ENCODE measurements around the gene SPATA19.

Gene SPATA19

GRCh38 chr11:133835593-133836548, 9.4 kb downstream of the SPATA19 start:
- DNase-seq, result no peak

GRCh38 chr11:133834682-133835592, 10.4 kb downstream of the SPATA19 start:
- DNase-seq, result no peak

- DNase-seq, result no peak
Measured at GRCh38 chr11:133833898-133834681, 11.2 kb downstream of the SPATA19 start.

GRCh38 chr11:133832991-133833897, 12.1 kb downstream of the SPATA19 start:
- DNase-seq, result no peak

- no peak for DNase-seq
Measured at GRCh38 chr11:133832096-133832990, 13.0 kb downstream of the SPATA19 start.

GRCh38 chr11:133830931-133831907, 14.1 kb downstream of the SPATA19 start:
- no peak for DNase-seq

- no peak for DNase-seq
Measured at GRCh38 chr11:133829566-133829965, 15.7 kb downstream of the SPATA19 start.

GRCh38 chr11:133828871-133829270, 16.4 kb downstream of the SPATA19 start:
- DNase-seq, result no peak

GRCh38 chr11:133827556-133827955, 17.8 kb downstream of the SPATA19 start:
- no peak for DNase-seq

- DNase-seq, result no peak
Measured at GRCh38 chr11:133826866-133827265, 18.4 kb downstream of the SPATA19 start.

- DNase-seq, result no peak
Measured at GRCh38 chr11:133825666-133826065, 19.6 kb downstream of the SPATA19 start.

GRCh38 chr11:133825156-133825555, 20.2 kb downstream of the SPATA19 start:
- no peak for DNase-seq

GRCh38 chr11:133824593-133824992, 20.7 kb downstream of the SPATA19 start:
- no peak for DNase-seq

GRCh38 chr11:133823614-133824013, 21.7 kb downstream of the SPATA19 start:
- DNase-seq, result no peak

- DNase-seq, result no peak
Measured at GRCh38 chr11:133823211-133823610, 22.1 kb downstream of the SPATA19 start.

GRCh38 chr11:133821776-133822175, 23.5 kb downstream of the SPATA19 start:
- DNase-seq, result no peak

GRCh38 chr11:133819746-133820315, 25.5 kb downstream of the SPATA19 start:
- no peak for DNase-seq

GRCh38 chr11:133819114-133819513, 26.2 kb downstream of the SPATA19 start:
- DNase-seq, result no peak

GRCh38 chr11:133818302-133818701, 27.0 kb downstream of the SPATA19 start:
- no peak for DNase-seq

Data from NCI-H1048 (cell line).